Mucosa of rectum (tissue), 2 donors: ENCODE results near the gene ZNF605.
A peak's percentile ranks its signal among the peaks of the same experiment; 100 is the strongest.
"Not testable (repeated sequence)": the region's sequence is repeated elsewhere in the genome, so short reads cannot be mapped to it uniquely, and the experiment has no call there.

Source experiments
- H3K27ac ChIP-seq, 2 donors: one replicate each; pipeline ENCODE4 v1.7.0; 2013; ENCODE audit warnings: inconsistent platforms in 2 of 2, low read depth in 2 of 2, low read length in 2 of 2
- H3K27me3 ChIP-seq, 2 donors: one replicate each; pipeline ENCODE4 v1.7.0; 2013; ENCODE audit warnings: low read length in 2 of 2; ENCODE audit not compliant: control insufficient read depth in 2 of 2, insufficient read depth in 2 of 2
- H3K36me3 ChIP-seq, 2 donors: one replicate each; pipeline ENCODE4 v1.7.0; 2013; ENCODE audit warnings: low read length in 2 of 2; ENCODE audit not compliant: control insufficient read depth in 2 of 2, insufficient read depth in 2 of 2
- H3K4me1 ChIP-seq, 2 donors: one replicate each; pipeline ENCODE4 v1.7.0; 2013; ENCODE audit warnings: low read length in 2 of 2, mild to moderate bottlenecking in 1 of 2; ENCODE audit not compliant: control insufficient read depth in 2 of 2, insufficient read depth in 2 of 2
- H3K4me3 ChIP-seq, 2 donors: one replicate each; pipeline ENCODE4 v1.7.0; 2013; ENCODE audit warnings: low read length in 2 of 2
- H3K9ac ChIP-seq, 2 donors: one replicate each; pipeline ENCODE4 v1.7.0; 2013; ENCODE audit warnings: low read length in 2 of 2, low read depth in 1 of 2, mild to moderate bottlenecking in 1 of 2
- H3K9me3 ChIP-seq, 2 donors: one replicate each; pipeline ENCODE4 v1.7.0; 2013; ENCODE audit warnings: low read length in 2 of 2; ENCODE audit not compliant: control insufficient read depth in 2 of 2
- donor health status: healthy.
- donor health status: Normal muscosa, but diverticular disease.

ZNF605 gene

DNA sequence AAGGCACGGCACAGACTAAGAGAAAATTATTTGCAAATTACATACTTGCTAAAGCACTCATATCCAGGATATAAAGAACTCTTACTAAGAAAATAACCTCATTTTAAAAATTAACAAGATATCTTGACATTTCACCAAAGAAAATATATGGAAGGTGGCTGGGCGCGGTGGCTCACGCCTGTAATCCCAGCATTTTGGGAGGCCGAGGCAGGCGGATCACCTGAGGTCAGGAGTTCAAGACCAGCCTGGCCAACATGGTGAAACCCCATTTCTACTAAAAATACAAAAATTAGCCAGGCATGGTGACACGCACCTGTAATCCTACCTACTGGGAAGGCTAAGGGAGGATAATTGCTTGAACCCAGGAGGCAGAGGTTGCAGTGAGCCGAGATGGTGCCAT, 19.2 kb downstream of the ZNF605 start:
- not testable (repeated sequence) for H3K9ac ChIP-seq, H3K4me1 ChIP-seq, H3K27me3 ChIP-seq, H3K27ac ChIP-seq, H3K4me3 ChIP-seq
- Histone ChIP-seq H3K36me3 (peaks cover 16 to 19% of the 10 kb centered on the region in 2 donors), H3K9me3 (peaks cover 35 to 37% of the 10 kb centered on the region in 2 donors)

DNA sequence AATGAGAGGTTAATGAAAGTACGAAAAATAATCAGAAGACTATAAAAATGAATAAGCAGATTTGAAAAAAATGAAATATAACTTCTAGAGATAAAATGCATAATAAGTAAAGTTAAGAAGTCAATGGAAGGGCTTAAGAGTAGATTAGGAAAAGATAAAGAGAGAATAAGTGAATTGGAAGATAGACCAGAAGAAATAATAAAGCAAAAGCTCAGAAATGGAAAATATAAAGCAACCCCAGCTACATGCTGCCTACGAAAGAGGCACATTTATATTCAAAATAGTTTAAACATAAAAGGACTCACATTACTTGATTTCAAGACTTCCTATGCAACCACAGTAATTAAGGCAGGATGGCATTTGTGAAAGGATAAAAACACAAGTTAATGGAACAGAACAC, 19.9 kb downstream of the ZNF605 start:
- Histone ChIP-seq H3K36me3 (peaks cover 15 to 18% of the 10 kb centered on the region in 2 donors), H3K27ac (no peak overlapping the region)

DNA sequence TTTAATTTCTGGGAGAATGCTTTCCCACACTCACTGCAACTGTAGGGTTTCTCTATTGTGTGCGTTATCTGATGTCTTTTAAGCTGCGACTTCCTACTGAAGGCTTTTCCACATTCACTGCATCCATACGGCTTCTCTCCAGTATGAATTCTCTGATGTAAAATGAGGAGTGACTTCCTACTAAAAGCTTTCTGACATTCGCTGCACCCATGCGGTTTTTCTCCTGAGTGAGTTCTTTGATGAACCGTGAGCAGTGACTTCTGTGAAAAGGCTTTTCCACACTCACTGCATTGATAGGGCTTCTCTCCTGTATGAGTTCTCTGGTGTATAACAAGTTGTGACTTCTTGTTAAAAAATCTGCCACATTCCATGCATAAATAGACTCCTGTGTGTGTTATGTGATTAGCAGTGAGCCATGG, 29.7 kb downstream of the ZNF605 start:
- Histone ChIP-seq H3K4me1 (no peaks in the 10 kb centered on the region), H3K4me3 (peak overlapping the region in 1 of 2 donors; percentile 19)

More for the DNA sequence above, 19.9 kb downstream of the ZNF605 start:
- H3K4me1 ChIP-seq = no peaks in the 10 kb centered on the region
- H3K9me3 ChIP-seq = peaks cover 36 to 39% of the 10 kb centered on the region in 2 donors
- no peak overlapping the region for H3K9ac ChIP-seq
- H3K4me3 ChIP-seq = no peak overlapping the region
- no peaks in the 10 kb centered on the region for H3K27me3 ChIP-seq

DNA sequence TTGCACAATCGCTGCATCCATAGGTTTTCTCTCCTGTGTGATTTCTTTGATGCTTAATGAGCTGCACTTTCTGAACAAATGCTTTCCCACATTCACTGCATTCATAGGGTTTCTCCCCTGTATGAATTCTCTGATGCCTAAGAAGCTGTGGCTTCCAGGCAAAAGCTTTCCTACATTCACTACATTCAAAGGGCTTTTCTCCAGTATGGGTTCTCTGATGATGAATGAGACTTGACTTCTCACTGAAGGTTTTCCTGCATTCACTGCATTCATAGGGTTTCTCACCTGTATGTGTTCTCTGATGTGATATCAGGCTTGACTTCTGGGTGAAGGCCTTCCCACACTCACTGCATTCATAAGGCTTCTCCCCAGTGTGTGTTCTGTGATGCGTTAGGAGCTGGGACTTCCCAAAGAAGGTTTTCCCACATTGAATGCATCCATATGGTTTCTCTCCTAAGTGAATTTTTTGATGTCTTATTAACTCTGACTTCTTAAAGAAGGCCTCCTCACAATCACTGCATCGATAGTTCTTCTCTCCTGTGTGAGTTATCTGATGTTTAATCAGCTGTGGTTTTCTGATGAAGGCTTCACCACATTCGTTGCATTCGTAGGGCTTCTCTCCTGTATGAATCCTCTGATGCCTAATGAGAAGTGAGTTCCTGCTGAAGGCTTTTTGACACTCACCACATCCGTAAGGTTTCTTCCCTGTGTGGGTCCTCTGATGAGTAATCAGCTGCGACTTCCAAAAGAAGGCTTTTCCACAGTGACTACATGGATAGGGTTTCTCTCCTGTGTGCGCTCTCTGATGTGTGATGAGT, 30.3 kb downstream of the ZNF605 start:
- Histone ChIP-seq H3K4me1 (no peaks in the 10 kb centered on the region), H3K9ac (no peak overlapping the region), H3K27ac (no peak overlapping the region), H3K9me3 (peaks cover 67 to 70% of the 10 kb centered on the region in 2 donors), H3K36me3 (peaks cover 2 to 5% of the 10 kb centered on the region in 2 donors), H3K4me3 (peak overlapping the region in 1 of 2 donors; percentile 19), H3K27me3 (no peaks in the 10 kb centered on the region)

More for the DNA sequence above, 29.7 kb downstream of the ZNF605 start:
- H3K9ac ChIP-seq = no peak overlapping the region
- H3K27ac ChIP-seq = no peak overlapping the region
- peaks cover 4 to 5% of the 10 kb centered on the region in 2 donors for H3K36me3 ChIP-seq
- H3K9me3 ChIP-seq = peaks cover 65 to 71% of the 10 kb centered on the region in 2 donors
- H3K27me3 ChIP-seq = no peaks in the 10 kb centered on the region

DNA sequence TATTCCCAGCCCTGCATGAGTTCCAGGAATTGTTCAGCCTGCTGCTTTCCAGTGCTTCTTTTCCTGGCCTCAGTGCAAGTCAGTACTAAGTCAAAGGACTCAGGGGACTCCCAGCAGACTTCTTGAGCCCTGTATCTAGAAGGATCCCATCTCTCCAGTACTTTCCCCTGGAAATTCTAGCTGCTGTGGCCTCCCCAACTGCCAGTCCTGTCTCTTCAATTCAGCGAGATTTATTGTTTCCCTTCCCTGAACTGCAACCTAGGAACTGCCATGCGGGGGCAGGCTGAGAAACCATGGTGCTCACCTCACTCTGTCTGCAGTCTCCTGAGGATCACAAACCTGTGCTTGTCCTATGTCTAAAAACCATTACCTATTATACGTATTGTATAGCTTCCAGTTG, 31.8 kb downstream of the ZNF605 start:
- Histone ChIP-seq H3K4me3 (no peak overlapping the region), H3K4me1 (no peaks in the 10 kb centered on the region), H3K27ac (no peak overlapping the region), H3K9ac (no peak overlapping the region), H3K27me3 (no peaks in the 10 kb centered on the region), H3K9me3 (peaks cover 60 to 65% of the 10 kb centered on the region in 2 donors), H3K36me3 (peaks cover 2 to 5% of the 10 kb centered on the region in 2 donors)

DNA sequence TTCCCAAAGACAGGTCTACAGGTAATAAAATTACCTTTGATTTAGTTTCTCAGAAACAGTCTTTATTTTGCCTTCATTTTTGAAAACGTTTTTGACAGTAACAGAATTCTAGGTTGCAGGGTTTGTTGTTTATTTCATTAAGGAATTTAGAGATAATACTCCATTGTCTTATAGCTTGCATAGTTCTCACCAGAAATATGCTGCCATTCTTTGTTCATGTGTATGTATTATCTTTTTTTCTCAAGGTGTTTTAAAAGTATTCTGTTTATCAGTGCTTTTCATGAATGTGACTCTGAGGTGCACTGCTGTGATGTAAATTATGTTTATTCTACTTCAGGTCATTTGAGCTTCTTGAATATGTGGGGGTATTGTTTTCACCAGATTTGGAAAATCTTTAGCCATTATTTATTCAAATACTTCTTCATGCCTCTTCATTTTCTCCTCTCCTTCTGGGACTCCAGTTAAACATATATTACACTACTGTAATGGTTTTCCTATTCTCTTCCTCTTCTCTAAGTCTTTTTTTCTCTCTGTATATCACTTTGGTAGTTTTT, 32.7 kb downstream of the ZNF605 start:
- Histone ChIP-seq H3K27me3 (no peaks in the 10 kb centered on the region), H3K4me3 (no peak overlapping the region), H3K36me3 (peaks cover 2 to 5% of the 10 kb centered on the region in 2 donors), H3K9ac (no peak overlapping the region), H3K4me1 (no peaks in the 10 kb centered on the region), H3K27ac (no peak overlapping the region), H3K9me3 (peaks cover 53 to 57% of the 10 kb centered on the region in 2 donors)

DNA sequence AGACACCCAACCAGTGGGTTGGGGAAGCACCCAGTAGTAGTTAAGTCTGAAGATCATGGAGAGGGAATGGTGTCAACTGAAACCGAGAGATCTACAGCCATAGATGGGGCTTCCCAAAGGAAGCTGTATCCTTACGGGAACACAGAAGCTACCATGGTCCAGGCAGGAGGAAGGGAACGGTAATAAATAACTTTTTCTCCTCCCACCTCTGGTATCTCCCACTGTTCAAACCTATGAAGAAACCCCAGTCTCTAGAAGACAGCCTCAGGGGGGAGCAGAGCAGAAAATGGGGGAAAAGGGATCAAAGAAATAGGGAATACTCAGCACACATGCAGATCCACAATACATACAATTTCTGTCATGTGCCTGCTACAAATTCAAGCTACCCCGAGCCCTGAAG, 33.4 kb downstream of the ZNF605 start:
- H3K4me1 ChIP-seq = no peaks in the 10 kb centered on the region
- no peak overlapping the region for H3K9ac ChIP-seq
- no peak overlapping the region for H3K27ac ChIP-seq
- no peaks in the 10 kb centered on the region for H3K27me3 ChIP-seq
- H3K36me3 ChIP-seq = peaks cover 2 to 5% of the 10 kb centered on the region in 2 donors
- H3K4me3 ChIP-seq = no peak overlapping the region
- H3K9me3 ChIP-seq = peaks cover 56 to 61% of the 10 kb centered on the region in 2 donors

DNA sequence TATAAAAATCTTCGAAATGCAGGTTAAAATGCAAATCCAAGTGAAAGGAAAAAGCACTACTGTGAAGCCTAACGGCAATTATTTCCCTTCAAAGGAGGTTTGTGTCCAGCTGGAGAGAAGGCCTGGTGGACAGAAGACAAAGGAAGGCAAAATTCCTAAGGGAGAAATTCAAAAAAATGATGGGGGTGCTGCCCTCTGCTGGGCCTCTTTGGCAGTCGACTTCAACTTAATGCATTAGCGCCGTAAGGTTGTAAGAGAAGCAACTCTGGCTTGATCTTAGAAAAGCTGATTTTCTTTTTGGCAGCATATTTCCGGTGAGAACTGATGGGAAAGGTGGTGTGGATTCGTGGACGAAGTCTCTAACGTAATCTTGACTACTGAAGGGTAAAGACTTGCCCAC, 34.4 kb downstream of the ZNF605 start:
- no peak overlapping the region for H3K4me3 ChIP-seq
- H3K4me1 ChIP-seq = no peaks in the 10 kb centered on the region
- peaks cover 55 to 58% of the 10 kb centered on the region in 2 donors for H3K9me3 ChIP-seq
- no peaks in the 10 kb centered on the region for H3K27me3 ChIP-seq
- H3K27ac ChIP-seq = no peak overlapping the region
- H3K36me3 ChIP-seq = peaks cover 2 to 5% of the 10 kb centered on the region in 2 donors
- H3K9ac ChIP-seq = no peak overlapping the region

DNA sequence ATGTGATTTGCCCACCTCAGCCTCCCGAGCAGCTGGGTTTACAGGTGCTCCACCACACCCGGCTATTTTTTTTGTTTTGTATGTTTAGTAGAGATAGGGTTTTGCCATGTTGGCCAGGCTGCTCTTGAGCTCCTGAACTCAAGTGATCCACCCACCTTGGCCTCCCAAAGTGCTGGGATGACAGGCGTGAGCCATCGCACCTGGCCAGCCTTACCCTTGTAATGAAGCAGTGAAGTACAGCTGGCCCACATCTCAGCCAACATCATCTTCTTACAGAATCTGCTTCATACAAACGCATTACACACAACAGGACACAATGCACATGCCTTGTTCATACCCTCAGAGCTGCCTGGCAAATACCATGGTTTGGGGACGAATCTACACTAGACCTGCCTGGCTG, 37.4 kb downstream of the ZNF605 start:
- Histone ChIP-seq H3K36me3 (no peaks in the 10 kb centered on the region), H3K27ac (no peak overlapping the region)

DNA sequence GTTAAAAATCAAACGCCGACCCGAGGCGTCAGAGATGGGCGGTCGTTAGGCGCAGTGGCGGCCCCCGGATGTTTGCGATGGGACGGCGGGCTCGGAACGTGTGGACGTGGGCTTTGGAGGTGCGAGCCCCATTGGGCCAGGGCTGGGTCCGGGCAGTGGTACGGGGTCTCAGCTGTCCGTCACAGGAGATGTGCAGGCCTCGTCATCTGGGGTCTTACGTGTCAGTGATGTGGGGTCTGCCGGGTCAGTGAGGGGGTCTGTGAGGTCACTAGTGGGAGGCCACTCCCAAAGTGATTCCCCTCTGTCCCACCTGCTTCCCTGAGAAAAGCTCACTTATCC, 47.1 kb downstream of the ZNF605 start:
- Histone ChIP-seq H3K9me3 (peaks cover 0 to 3% of the 10 kb centered on the region in 2 donors), H3K27me3 (peaks cover 0 to 3% of the 10 kb centered on the region in 2 donors), H3K36me3 (no peaks in the 10 kb centered on the region), H3K27ac (peak overlapping the region; percentile 61 to 79), H3K9ac (peak overlapping the region; percentile 65 to 78), H3K4me3 (peak overlapping the region; percentile 77 to 79), H3K4me1 (peaks cover 0 to 7% of the 10 kb centered on the region in 2 donors)

More for the DNA sequence above, 37.4 kb downstream of the ZNF605 start:
- Histone ChIP-seq H3K4me3 (no peak overlapping the region), H3K9me3 (peaks cover 30 to 32% of the 10 kb centered on the region in 2 donors), H3K4me1 (no peaks in the 10 kb centered on the region), H3K9ac (no peak overlapping the region), H3K27me3 (no peaks in the 10 kb centered on the region)
